HL-60 (cell line): ENCODE data around the gene TPRA1.

Experiments used
- CTCF ChIP-seq: IDR thresholded peaks from one replicate; pipeline ENCODE4 v1.5.1; 2011; ENCODE audit warnings: low read length, control low read depth, inconsistent platforms; ENCODE audit not compliant: insufficient read depth
- POLR2AphosphoS5 ChIP-seq: IDR thresholded peaks from 2 replicates; pipeline ENCODE4 v1.6.1; 2012; ENCODE audit warnings: low read depth
- REST ChIP-seq: IDR thresholded peaks from 2 replicates; pipeline ENCODE4 v1.6.1; 2012; ENCODE audit warnings: low read depth; ENCODE audit not compliant: insufficient replicate concordance

- TF ChIP-seq CTCF (no peak), POLR2AphosphoS5 (no peak), REST (no peak)
Measured at GRCh38 chr3:127542441-127542952, 48.0 kb downstream of the TPRA1 start.
